NOMO-1 (cell line): Measurements from ENCODE around the gene ZNF839.
A peak's percentile ranks its signal among the peaks of the same experiment; 100 is the strongest.
"Not testable (repeated sequence)": the region's sequence is repeated elsewhere in the genome, so short reads cannot be mapped to it uniquely, and the experiment has no call there.

Source experiments
- DNase-seq, 2 experiments: peaks; one replicate each; lab custom pipeline; 2025; ENCODE audit not compliant: unreplicated experiment in 2 of 2; lab: John Stamatoyannopoulos, UW

Gene ZNF839

GRCh38 chr14:102319351-102320032 lies at the start of gene ZNF839:
Gene ZNF839, plus strand, starts transcription at chr14:102319746. Its CDS starts 20 bp downstream, at chr14:102319766.
- peak; percentile 82 to 93 for DNase-seq

- no peak for DNase-seq
These were observed 47.2 kb upstream of the ZNF839 start for GRCh38 chr14:102272392-102272791.

- DNase-seq = no peak
These were observed 43.7 kb upstream of the ZNF839 start for GRCh38 chr14:102275866-102276265.

- no peak for DNase-seq
These were observed 41.5 kb upstream of the ZNF839 start for GRCh38 chr14:102277874-102278630.

GRCh38 chr14:102278631-102278935 lies 41.0 kb upstream of the ZNF839 start:
- no peak for DNase-seq

- no peak for DNase-seq
These were observed 40.3 kb upstream of the ZNF839 start for GRCh38 chr14:102279282-102279681.

- DNase-seq = no peak
These were observed 39.7 kb upstream of the ZNF839 start for GRCh38 chr14:102279688-102280348.

GRCh38 chr14:102280376-102280962 lies 39.1 kb upstream of the ZNF839 start:
- DNase-seq = no peak

- no peak for DNase-seq
These were observed 36.6 kb upstream of the ZNF839 start for GRCh38 chr14:102282751-102283465.

- no peak for DNase-seq
These were observed 35.9 kb upstream of the ZNF839 start for GRCh38 chr14:102283631-102284129.

GRCh38 chr14:102285106-102285505 lies 34.4 kb upstream of the ZNF839 start:
- no peak for DNase-seq

- no peak for DNase-seq
These were observed 31.4 kb upstream of the ZNF839 start for GRCh38 chr14:102288139-102288538.

GRCh38 chr14:102292441-102292840 lies 27.1 kb upstream of the ZNF839 start:
- no peak for DNase-seq

GRCh38 chr14:102293781-102294180 lies 25.8 kb upstream of the ZNF839 start:
- no peak for DNase-seq

GRCh38 chr14:102295270-102295669 lies 24.3 kb upstream of the ZNF839 start:
- DNase-seq = no peak

- no peak for DNase-seq
These were observed 21.9 kb upstream of the ZNF839 start for GRCh38 chr14:102297436-102298170.

- DNase-seq = not testable (repeated sequence)
These were observed 21.1 kb upstream of the ZNF839 start for GRCh38 chr14:102298303-102299070.

GRCh38 chr14:102303664-102304063 lies 15.9 kb upstream of the ZNF839 start:
- no peak for DNase-seq
